Heart right ventricle (tissue), 16 donors: Measurements from ENCODE around the gene KLK12. TPM values are rescaled to one million over a fixed set of nuclear protein-coding genes. Genes with fewer than 3 reads are reported as not detected.

ENCODE experiments used
- ATAC-seq, 8 donors: fragments of 200-7000 bp; cut with Tn5 transposase; one replicate each; pipeline ENCODE4 v1.9.1; 2020; ENCODE audit warnings: mild to moderate bottlenecking in 8 of 8, moderate library complexity in 8 of 8, moderate number of reproducible peaks in 1 of 8
- DNase-seq, 2 donors: peaks; one replicate each; pipeline ENCODE4 v3.0.0-alpha.2; 2020
- H3K27ac ChIP-seq, 10 donors: fragments of 200-600 bp; sonication (generic) in 2 of 10; one replicate each; pipeline versions ENCODE4 v1.5.0 to v1.8.0; 2020 to 2022; ENCODE audit warnings: mild to moderate bottlenecking in 3 of 10
- H3K27me3 ChIP-seq, 7 donors: fragments of 200-600 bp; one replicate each; pipeline ENCODE4 v1.8.0; 2021 to 2022; ENCODE audit warnings: mild to moderate bottlenecking in 2 of 7
- H3K36me3 ChIP-seq, 9 donors: fragments of 200-600 bp; sonication (generic) in 1 of 9; one replicate each; pipeline versions ENCODE4 v1.5.0 to v1.8.0; 2020 to 2022; ENCODE audit warnings: mild to moderate bottlenecking in 2 of 9
- H3K4me1 ChIP-seq, 9 donors: fragments of 200-600 bp; sonication (generic) in 1 of 9; one replicate each; pipeline versions ENCODE4 v1.5.0 to v1.8.0; 2020 to 2022; ENCODE audit warnings: mild to moderate bottlenecking in 4 of 9
- H3K4me3 ChIP-seq, 10 donors: fragments of 200-600 bp; sonication (generic) in 2 of 10; one replicate each; pipeline versions ENCODE4 v1.5.0 to v1.8.0; 2020 to 2022; ENCODE audit warnings: mild to moderate bottlenecking in 7 of 10, moderate library complexity in 2 of 10
- H3K9me3 ChIP-seq, 11 donors: fragments of 200-600 bp in 10 of 11; sonication (generic) in 2 of 11; one replicate each; pipeline versions ENCODE4 v1.5.0 to v1.8.0; 2013 to 2022; ENCODE audit warnings: mild to moderate bottlenecking in 2 of 11, control low read depth in 1 of 11, moderate library complexity in 1 of 11
- WGBS, 2 donors: extraction: QIAGEN DNeasy Blood & Tissue Kit; methylation state at CpG; one replicate each; pipeline ENCODE4 v1.1.7; 2013; ENCODE audit warnings: inconsistent platforms in 1 of 2; 5-methylcytosine and 5-hydroxymethylcytosine counted together
- intact Hi-C, 10 donors: fragments of 100-400 bp; cut with DNase I; formaldehyde crosslinking; loops; one replicate each; pipeline versions ENCODE4 v1.11.1 to v1.14.2; 2022
- polyA plus RNA-seq, 2 donors: library from polyadenylated mRNA; stranded (reverse); fragments of 200-250 nt; gene quantifications; one replicate each; pipeline ENCODE4 v1.2.3, GENCODE V29; 2013
- total RNA-seq, 10 donors: library from RNA; stranded (reverse); fragmentation: NEBNext Ultra II Directional in 3 of 10; extraction: Animal tissue kit (Norgen Biotek cat#: 25700) in 3 of 10; gene quantifications; one replicate each; pipeline versions ENCODE4 v1.2.1 to v1.2.4, GENCODE V29; 2021 to 2023
- TF ChIP-seq, protein P1 (sequence below), 9 donors: fragments of 200-600 bp; sonication (generic) in 2 of 9; IDR thresholded peaks; one replicate each; pipeline versions ENCODE4 v1.5.0 to v1.8.0; 2021 to 2022; ENCODE audit warnings: antibody characterized with exemption in 9 of 9, mild to moderate bottlenecking in 5 of 9, moderate library complexity in 1 of 9
- donor health status: Arrhythmogenic right ventricular cardiomyopathy.
- donor health status: ischemic (EF 13 %, LVEDD 7.1; RV severe dilation, severe dysfunction).
- donor health status: healthy with polysubstance abuse.
- donor health status: DM: no; HTN: yes; CAD: no.
- donor health status: DM: no; HTN: no; CAD: no.
- donor health status: ischemic (EF 25% LVEDD 6.9; RV normal size, moderate dysfunction).
- donor health status: ischemic (EF 25% LVEDD 5.7; RV mildly dilated, moderate dysfunction).
- donor health status: healthy.
- donor health status: DM: yes; HTN: yes; CAD: no.
- donor health status: Ischemic cardiomyopathy.
- donor health status: ischemic (EF 35%, LVEDD 5.7; RV mildly dilated, moderate dysfunction).
- donor health status: nonischemic (EF 11% LVEDD 7.7; RV severe dilation, severe dysfunction).
- donor health status: DM: yes; HTN: yes; CAD: no.
- donor health status: PGD.
- donor health status: ischemic (EF 29% LVEDD 5.4; RV normal size, mild dysfunction).
- donor health status: nonischemic (EF 23%, LVEDD 6.1; RV moderate dilation, normal function).

Gene KLK12
- total and polyA plus RNA-seq, 12 donors = not detected

- Histone ChIP-seq H3K4me3 (no peak overlapping the region), H3K4me1 (peaks cover 0 to 19% (median 2%) of the 10 kb centered on the region in 9 donors), H3K36me3 (no peaks in the 10 kb centered on the region), H3K27me3 (peaks cover 0 to 76% (median 49%) of the 10 kb centered on the region in 7 donors), H3K27ac (no peak overlapping the region), H3K9me3 (no peaks in the 10 kb centered on the region)
- TF ChIP-seq, protein P1, sequence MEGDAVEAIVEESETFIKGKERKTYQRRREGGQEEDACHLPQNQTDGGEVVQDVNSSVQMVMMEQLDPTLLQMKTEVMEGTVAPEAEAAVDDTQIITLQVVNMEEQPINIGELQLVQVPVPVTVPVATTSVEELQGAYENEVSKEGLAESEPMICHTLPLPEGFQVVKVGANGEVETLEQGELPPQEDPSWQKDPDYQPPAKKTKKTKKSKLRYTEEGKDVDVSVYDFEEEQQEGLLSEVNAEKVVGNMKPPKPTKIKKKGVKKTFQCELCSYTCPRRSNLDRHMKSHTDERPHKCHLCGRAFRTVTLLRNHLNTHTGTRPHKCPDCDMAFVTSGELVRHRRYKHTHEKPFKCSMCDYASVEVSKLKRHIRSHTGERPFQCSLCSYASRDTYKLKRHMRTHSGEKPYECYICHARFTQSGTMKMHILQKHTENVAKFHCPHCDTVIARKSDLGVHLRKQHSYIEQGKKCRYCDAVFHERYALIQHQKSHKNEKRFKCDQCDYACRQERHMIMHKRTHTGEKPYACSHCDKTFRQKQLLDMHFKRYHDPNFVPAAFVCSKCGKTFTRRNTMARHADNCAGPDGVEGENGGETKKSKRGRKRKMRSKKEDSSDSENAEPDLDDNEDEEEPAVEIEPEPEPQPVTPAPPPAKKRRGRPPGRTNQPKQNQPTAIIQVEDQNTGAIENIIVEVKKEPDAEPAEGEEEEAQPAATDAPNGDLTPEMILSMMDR (IDR thresholded peaks at IDR 0.05) = no peak
- WGBS, 2 donors = 55 to 57% methylated on average over 5 of the region's 5 CpGs
- ATAC-seq = no peak
- intact Hi-C loops = loop anchor here in 7 of 10 donors (5.0 to 10.0 kb wide), 6 partner anchors 57 to 150 kb away; partner anchors contain the start of gene KLK14 (in 1 of the 7)
- no peak for DNase-seq
Measured at GRCh38 chr19:51024924-51025323, 9.9 kb downstream of the KLK12 start.

- Histone ChIP-seq H3K27me3 (peaks cover 6 to 78% (median 49%) of the 10 kb centered on the region in 7 donors), H3K36me3 (no peaks in the 10 kb centered on the region), H3K4me3 (no peak overlapping the region), H3K27ac (no peak overlapping the region), H3K9me3 (no peaks in the 10 kb centered on the region), H3K4me1 (peaks cover 0 to 29% (median 12%) of the 10 kb centered on the region in 9 donors)
- ATAC-seq (no peak), DNase-seq (no peak)
- TF ChIP-seq, protein P1 (IDR thresholded peaks at IDR 0.05) = no peak
- intact Hi-C loops = loop anchor here in 7 of 10 donors (5.0 to 10.0 kb wide), 5 partner anchors 73 to 151 kb away; no protein-coding TSS in a partner anchor
- 64 to 70% methylated on average over 11 of the region's 11 CpGs for WGBS, 2 donors
Measured at GRCh38 chr19:51023946-51024345, 10.9 kb downstream of the KLK12 start.

GRCh38 chr19:51022526-51022925, 12.3 kb downstream of the KLK12 start:
- 61 to 65% methylated on average over 14 of the region's 14 CpGs for WGBS, 2 donors
- ATAC-seq (no peak), DNase-seq (no peak)
- Histone ChIP-seq H3K27me3 (peaks cover 16 to 78% (median 59%) of the 10 kb centered on the region in 7 donors), H3K36me3 (no peaks in the 10 kb centered on the region), H3K4me1 (peaks cover 0 to 37% (median 24%) of the 10 kb centered on the region in 9 donors), H3K9me3 (no peaks in the 10 kb centered on the region), H3K4me3 (no peak overlapping the region), H3K27ac (no peak overlapping the region)
- TF ChIP-seq, protein P1 (IDR thresholded peaks at IDR 0.05) = no peak
- intact Hi-C loops = loop anchor here in 7 of 10 donors (1.0 to 10.0 kb wide), 6 partner anchors 73 to 152 kb away; no protein-coding TSS in a partner anchor

DNA sequence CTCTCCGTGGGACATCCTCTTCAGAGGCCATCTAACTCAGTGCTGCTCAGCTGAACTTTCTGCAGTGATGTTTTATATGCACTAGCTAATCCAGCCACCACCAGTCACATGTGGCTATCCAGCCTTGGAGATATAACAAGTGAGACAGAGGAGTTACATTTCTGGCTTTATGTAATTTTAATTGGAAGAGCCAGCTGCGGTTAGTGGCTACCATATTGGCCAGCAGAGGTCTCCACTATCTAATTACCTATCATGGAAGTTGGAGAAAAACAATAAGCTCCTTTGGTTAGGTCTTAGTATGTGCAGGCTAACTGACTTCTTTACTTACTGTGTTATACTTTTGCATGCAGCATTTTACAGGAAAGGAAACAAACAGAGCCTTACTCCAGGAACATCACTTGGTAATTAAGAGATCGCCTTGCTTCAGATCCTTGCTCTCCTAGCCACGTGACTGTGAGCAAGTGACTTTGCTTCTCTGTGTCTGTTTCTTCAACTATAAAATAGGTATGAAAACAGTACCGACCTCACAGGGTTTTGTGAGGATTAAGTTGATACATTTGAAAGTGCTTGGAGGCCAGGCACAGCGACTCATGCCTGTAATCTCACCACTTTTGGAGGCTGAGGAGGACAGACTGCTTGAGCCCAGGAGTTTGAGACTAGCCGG, 13.7 kb downstream of the KLK12 start:
- DNase-seq (peak in 1 of 2 donors; percentile 13), ATAC-seq (peak in 7 of 8 donors; percentile 16 to 59 (median 46))
- Histone ChIP-seq H3K36me3 (no peaks in the 10 kb centered on the region), H3K27me3 (peaks cover 23 to 80% (median 67%) of the 10 kb centered on the region in 7 donors), H3K4me1 (peaks cover 0 to 40% (median 32%) of the 10 kb centered on the region in 9 donors), H3K9me3 (no peaks in the 10 kb centered on the region), H3K27ac (peak overlapping the region in 1 of 10 donors; percentile 14), H3K4me3 (no peak overlapping the region)
- intact Hi-C loops = loop anchor here (1.0 to 10.0 kb wide), 8 partner anchors 74 to 154 kb away; no protein-coding TSS in a partner anchor
- TF ChIP-seq, protein P1 (IDR thresholded peaks at IDR 0.05) = peak; percentile 44 to 80 (median 71)
- WGBS, 2 donors = 36 to 37% methylated on average over 7 of the region's 7 CpGs
